Fibroblast of skin of left biceps (primary cell): ENCODE data around the gene GGT1.
A peak's percentile ranks its signal among the peaks of the same experiment; 100 is the strongest.
"Not testable (repeated sequence)": the region's sequence is repeated elsewhere in the genome, so short reads cannot be mapped to it uniquely, and the experiment has no call there.

Source experiments
- DNase-seq, 2 experiments: peaks; one replicate each; pipeline ENCODE4 v3.0.0-alpha.2; 2013; ENCODE audit warnings: low read depth in 2 of 2

The GGT1 gene

GRCh38 chr22:24584166-24584790 lies 18.7 kb upstream of the GGT1 start:
- DNase-seq: no peak

- no peak for DNase-seq
Observed at GRCh38 chr22:24584871-24585411, 18.1 kb upstream of the GGT1 start.

GRCh38 chr22:24585461-24585860 lies 17.5 kb upstream of the GGT1 start:
- no peak for DNase-seq

- DNase-seq: no peak
Observed at GRCh38 chr22:24585927-24586546, 17.0 kb upstream of the GGT1 start.

- DNase-seq: no peak
Observed at GRCh38 chr22:24587251-24587650, 15.7 kb upstream of the GGT1 start.

- DNase-seq: no peak
Observed at GRCh38 chr22:24587948-24588347, 15.0 kb upstream of the GGT1 start.

GRCh38 chr22:24588381-24588756 lies 14.6 kb upstream of the GGT1 start:
- no peak for DNase-seq

- DNase-seq: no peak
Observed at GRCh38 chr22:24588757-24589481, 14.1 kb upstream of the GGT1 start.

GRCh38 chr22:24589518-24590030 lies 13.4 kb upstream of the GGT1 start:
- DNase-seq: no peak

- DNase-seq: no peak
Observed at GRCh38 chr22:24590596-24591173, 12.3 kb upstream of the GGT1 start.

- no peak for DNase-seq
Observed at GRCh38 chr22:24591286-24591830, 11.6 kb upstream of the GGT1 start.

- DNase-seq: no peak
Observed at GRCh38 chr22:24592058-24592850, 10.7 kb upstream of the GGT1 start.

- peak; percentile 62 to 65 for DNase-seq
Observed at GRCh38 chr22:24592851-24593558, 10.0 kb upstream of the GGT1 start, which contains the start of gene LRRC75B. TSS of gene LRRC75B (minus strand) at chr22:24593073. CDS start at chr22:24593039, 34 bp downstream.

- DNase-seq: not testable (repeated sequence)
Observed at GRCh38 chr22:24593559-24593835, 9.5 kb upstream of the GGT1 start.

GRCh38 chr22:24593836-24594568 lies 9.0 kb upstream of the GGT1 start:
- no peak for DNase-seq

GRCh38 chr22:24594569-24595120 lies 8.3 kb upstream of the GGT1 start:
- no peak for DNase-seq

- DNase-seq: no peak
Observed at GRCh38 chr22:24595228-24595627, 7.8 kb upstream of the GGT1 start.

GRCh38 chr22:24595863-24596262 lies 7.1 kb upstream of the GGT1 start:
- DNase-seq: no peak

- not testable (repeated sequence) for DNase-seq
Observed at GRCh38 chr22:24597076-24597475, 5.9 kb upstream of the GGT1 start.

- no peak for DNase-seq
Observed at GRCh38 chr22:24599514-24599913, 3.5 kb upstream of the GGT1 start.
